ENCODE data around the gene CCDC171. TPM values are rescaled to one million over a fixed set of nuclear protein-coding genes. Genes with fewer than 3 reads are reported as not detected.

CCDC171 gene
- 2.4 and 2.9 TPM in 2 replicates for total RNA-seq

DNA sequence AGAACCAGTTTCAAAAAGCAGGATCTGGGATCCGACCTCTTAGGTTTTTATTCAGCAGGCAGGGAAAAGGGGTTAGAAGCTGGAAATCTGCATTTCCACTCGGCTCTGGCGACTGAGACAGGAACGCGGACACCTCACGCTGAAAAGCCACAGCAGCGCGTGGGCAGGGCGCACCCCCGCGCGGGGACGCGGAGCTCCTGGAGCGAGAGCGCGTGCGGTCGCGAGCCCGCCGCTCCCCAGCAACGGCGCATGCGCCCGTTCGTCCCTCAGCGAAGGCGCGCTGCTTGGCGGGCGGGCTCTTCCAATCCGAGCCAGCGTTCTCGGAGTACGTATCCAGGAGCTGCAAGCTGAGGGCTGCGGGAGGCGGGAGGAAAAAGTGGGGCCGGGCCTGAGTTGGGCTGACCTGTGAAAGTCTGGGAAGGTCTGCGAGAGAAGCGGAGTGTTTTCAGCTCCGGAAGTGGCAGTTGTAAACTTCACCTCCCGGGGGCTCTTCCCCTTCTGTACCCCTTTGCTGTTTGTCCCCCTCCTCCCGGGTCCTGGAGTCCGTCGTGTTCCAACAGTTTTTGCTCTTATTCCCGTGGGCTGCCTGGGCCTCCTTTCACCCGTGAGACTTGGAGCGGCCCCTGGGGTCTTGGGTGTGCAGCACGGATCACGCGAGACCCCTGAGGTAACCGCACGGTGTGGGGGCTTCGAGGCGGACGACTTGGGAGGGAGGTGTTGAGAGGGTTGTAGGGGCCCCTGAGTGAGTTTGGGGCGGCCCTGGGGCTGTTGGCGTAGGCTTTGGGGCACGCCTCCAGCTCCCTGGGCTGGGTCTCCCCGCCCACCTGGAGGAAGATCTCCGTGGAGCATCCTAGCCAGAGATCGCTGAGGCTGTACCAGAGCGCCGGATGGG, at the start of gene CCDC171:
Gene CCDC171, plus strand, starts transcription at position 408 of the 892 bp plus-strand sequence. CDS start 11,046 bp downstream, outside the sequence.

DNA sequence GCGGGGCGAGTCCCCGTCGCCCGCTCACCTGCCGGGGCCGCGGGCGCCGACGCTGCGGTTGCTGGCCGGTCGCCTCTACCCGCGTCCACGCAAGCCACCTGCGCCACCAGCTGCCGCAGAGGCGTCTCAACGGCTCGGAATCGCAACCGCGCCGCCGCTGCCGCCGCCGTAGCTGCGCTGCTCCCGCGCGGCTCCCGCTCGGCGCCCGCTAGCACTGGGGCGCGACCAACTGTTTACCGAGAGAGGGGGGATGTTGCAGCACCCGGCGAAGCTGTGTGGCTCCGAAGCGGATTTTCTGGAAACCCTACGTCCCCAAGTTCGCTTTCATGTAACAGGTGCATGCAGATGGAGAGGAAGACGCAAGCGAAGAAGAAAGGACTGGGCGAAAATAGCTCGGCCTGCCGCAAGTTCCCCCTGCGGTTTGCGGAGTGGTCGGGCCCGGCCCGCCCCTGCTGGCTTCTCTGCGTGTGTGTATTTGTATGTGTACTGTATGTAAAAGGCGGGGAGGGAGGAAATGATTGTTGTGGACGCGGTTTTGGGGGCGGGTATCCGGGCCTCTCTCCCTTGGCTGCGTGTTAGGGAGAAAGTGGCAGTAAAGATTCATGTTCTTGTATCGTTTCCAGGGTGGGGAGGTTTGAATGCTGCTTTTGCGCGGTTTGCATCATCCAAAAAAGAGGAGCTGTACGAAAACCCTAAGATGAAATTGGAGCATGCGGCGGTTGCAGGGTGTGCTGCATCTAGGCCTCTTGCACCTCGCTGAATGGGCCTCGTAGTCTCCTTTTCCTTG, 41.9 kb upstream of the CCDC171 start, which contains the start of gene PSIP1:
Gene PSIP1, minus strand, starts transcription at position 182 of the 787 bp plus-strand sequence. CDS start 782 bp downstream, outside the sequence.

Other genes starting within 250 kb of the CCDC171 start
- 21.4 and 33.0 TPM in 2 replicates for gene TTC39B, start 245.8 kb upstream of the CCDC171 start, total RNA-seq
- 47.5 and 48.7 TPM in 2 replicates for gene SNAPC3, start 130.2 kb upstream of the CCDC171 start, total RNA-seq
- gene PSIP1, start 42.1 kb upstream of the CCDC171 start, total RNA-seq: 36.5 and 48.6 TPM in 2 replicates

All from aortic smooth muscle cell (primary cell).